Karpas-422 (cell line): ENCODE data around the gene HDLBP. TPM values are rescaled to one million over a fixed set of nuclear protein-coding genes. Genes with fewer than 3 reads are reported as not detected.

Experiments
- DNase-seq: peaks from one replicate; pipeline ENCODE4 v3.0.0-alpha.2; 2015
- H2AFZ ChIP-seq: fragments of 200-600 bp; sonication (generic); 2 replicates; pipeline ENCODE4 v1.6.1; 2014; ENCODE audit warnings: antibody characterized with exemption, low read length, mixed read lengths
- H3K27ac ChIP-seq: fragments of 200-600 bp; sonication (generic); 2 replicates; pipeline ENCODE4 v1.5.1; 2014; ENCODE audit warnings: mild to moderate bottlenecking, low read length, moderate library complexity
- H3K27me3 ChIP-seq: fragments of 200-600 bp; sonication (generic); 2 replicates; pipeline ENCODE4 v1.6.1; 2014; ENCODE audit warnings: low read length, mixed read lengths
- H3K36me3 ChIP-seq: fragments of 200-600 bp; sonication (generic); 2 replicates; pipeline ENCODE4 v1.6.1; 2014; ENCODE audit warnings: low read length, mixed read lengths; ENCODE audit not compliant: insufficient read depth
- H3K4me1 ChIP-seq: fragments of 200-600 bp; sonication (generic); 2 replicates; pipeline ENCODE4 v1.6.1; 2014; ENCODE audit warnings: mild to moderate bottlenecking, low read length, mixed read lengths
- H3K4me2 ChIP-seq: fragments of 200-600 bp; sonication (generic); 2 replicates; pipeline ENCODE4 v1.6.1; 2014; ENCODE audit warnings: low read length, low read depth, mild to moderate bottlenecking; ENCODE audit not compliant: poor library complexity, severe bottlenecking
- H3K4me3 ChIP-seq: fragments of 200-600 bp; sonication (generic); 2 replicates; pipeline ENCODE4 v1.5.1; 2014; ENCODE audit warnings: mild to moderate bottlenecking, antibody characterized with exemption, low read length, mixed read lengths
- H3K79me2 ChIP-seq: fragments of 200-600 bp; sonication (generic); 2 replicates; pipeline ENCODE4 v1.6.1; 2014; ENCODE audit warnings: mild to moderate bottlenecking, low read length, mixed read lengths
- H3K9ac ChIP-seq: fragments of 200-600 bp; sonication (generic); 2 replicates; pipeline ENCODE4 v1.6.0; 2014; ENCODE audit warnings: low read length
- H3K9me2 ChIP-seq: fragments of 200-600 bp; sonication (generic), shearing (Covaris generic); replicated peaks from 2 replicates; pipeline ENCODE4 v1.6.0; 2014; ENCODE audit warnings: mild to moderate bottlenecking, low read length, moderate library complexity; ENCODE audit not compliant: insufficient read depth
- H3K9me3 ChIP-seq: fragments of 300-700, 200-600 bp; sonication (generic); 2 replicates; pipeline ENCODE4 v1.6.1; 2014; ENCODE audit warnings: low read length, mixed read lengths
- H4K20me1 ChIP-seq: fragments of 200-600 bp; sonication (generic); 2 replicates; pipeline ENCODE4 v1.6.1; 2014; ENCODE audit warnings: mild to moderate bottlenecking, antibody characterized with exemption, low read length, low read depth; ENCODE audit not compliant: insufficient read depth
- total RNA-seq: library from RNA; depleted of rRNA; stranded (reverse); fragments of >200 nt; shearing (Covaris generic); gene quantifications from 2 replicates; pipeline ENCODE4 v1.2.3, GENCODE V29; 2014; ENCODE audit warnings: low replicate concordance

HDLBP gene
- total RNA-seq, 1 experiment from 2014 or later: 141 TPM

GRCh38 chr2:241355983-241356870 is 40.8 kb upstream of the HDLBP start, which contains the start of gene FARP2:
TSS of gene FARP2 (plus strand) at chr2:241356285. CDS start at chr2:241373108, 16,823 bp downstream.
- no peak within 1 kb of the TSS for H2AFZ ChIP-seq

DNA sequence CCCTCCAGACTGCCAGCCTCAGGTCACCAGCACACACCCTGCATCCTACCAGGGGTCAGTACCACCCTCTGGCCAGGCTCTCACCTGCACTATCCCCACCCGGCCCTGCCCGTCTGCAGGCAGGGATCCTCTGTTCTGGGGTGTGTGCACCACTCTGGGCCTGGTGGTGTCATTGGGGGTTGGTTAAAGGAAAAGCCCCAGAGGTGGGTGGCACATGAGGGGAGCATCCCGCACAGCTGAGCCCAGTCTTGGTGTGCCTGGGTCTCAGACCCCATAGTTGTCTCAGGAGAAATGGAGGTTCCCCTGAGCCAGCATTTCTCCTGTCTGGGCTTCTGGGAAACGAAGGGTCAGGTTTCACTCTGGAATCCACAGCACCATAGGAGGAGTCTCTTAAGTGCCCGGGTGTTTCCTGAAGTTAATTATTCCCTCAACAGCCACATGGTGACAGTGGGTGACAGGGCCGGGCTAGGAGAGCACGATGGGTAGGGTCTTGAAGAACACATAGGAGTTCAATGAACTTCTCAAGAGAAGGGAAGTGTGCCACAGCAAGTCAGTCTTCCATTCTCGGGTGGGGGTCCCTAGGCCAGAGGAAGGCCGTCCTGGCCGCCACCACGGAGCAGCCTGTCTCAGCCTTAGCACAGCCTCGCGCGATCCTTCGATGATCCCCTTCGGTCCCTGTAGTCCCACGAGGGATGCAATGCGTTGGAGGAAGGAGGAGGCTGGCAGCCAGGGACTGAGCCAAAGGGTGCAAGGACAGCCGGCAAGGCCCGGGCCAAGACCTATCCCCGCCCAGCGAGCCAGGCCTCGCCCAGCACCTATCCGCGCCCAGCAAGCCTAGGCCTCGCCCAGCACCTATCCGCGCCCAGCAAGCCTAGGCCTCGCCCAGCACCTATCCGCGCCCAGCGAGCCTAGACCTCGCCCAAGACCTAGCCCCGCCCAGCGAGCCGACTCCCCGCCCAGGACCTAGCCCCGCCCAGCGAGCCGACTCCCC is 39.5 kb upstream of the HDLBP start:
- peaks cover 36% of the 10 kb centered on the region for H3K79me2 ChIP-seq
- peaks cover 34% of the 10 kb centered on the region for H4K20me1 ChIP-seq
- H3K36me3 ChIP-seq: peaks cover 37% of the 10 kb centered on the region
- no peak overlapping the region for H3K4me2 ChIP-seq
- no peaks in the 10 kb centered on the region for H3K9me3 ChIP-seq
- no peak overlapping the region for H2AFZ ChIP-seq
- H3K9ac ChIP-seq: no peak overlapping the region
- H3K27ac ChIP-seq: no peak overlapping the region
- H3K4me1 ChIP-seq: peaks cover 51% of the 10 kb centered on the region
- peak overlapping the region; percentile 17; the same call in 1 of the 2 replicates for H3K4me3 ChIP-seq
- DNase-seq: peak; percentile 91
- H3K27me3 ChIP-seq: no peaks in the 10 kb centered on the region
- no peaks in the 10 kb centered on the region for H3K9me2 ChIP-seq

More at GRCh38 chr2:241355983-241356870, 40.8 kb upstream of the HDLBP start, which contains the start of gene FARP2:
- H3K79me2 ChIP-seq: peaks cover 44% of the 10 kb centered on the region
- peak within 1 kb of the TSS; percentile 92 for H3K9ac ChIP-seq
- peaks cover 25% of the 10 kb centered on the region for H3K36me3 ChIP-seq
- peaks cover 48% of the 10 kb centered on the region for H3K4me1 ChIP-seq
- peak; percentile 100 for DNase-seq
- no peak within 1 kb of the TSS for H3K27ac ChIP-seq
- no peaks in the 10 kb centered on the region for H3K27me3 ChIP-seq
- H3K9me2 ChIP-seq: no peaks in the 10 kb centered on the region
- peaks cover 41% of the 10 kb centered on the region for H4K20me1 ChIP-seq
- H3K4me3 ChIP-seq: peak within 1 kb of the TSS; percentile 94
- no peaks in the 10 kb centered on the region for H3K9me3 ChIP-seq
- H3K4me2 ChIP-seq: peak within 1 kb of the TSS; percentile 71

GRCh38 chr2:241352227-241352626 is 36.8 kb upstream of the HDLBP start:
- Histone ChIP-seq H3K4me1 (peaks cover 33% of the 10 kb centered on the region), H3K79me2 (peaks cover 12% of the 10 kb centered on the region), H3K9ac (no peak overlapping the region), H3K9me2 (no peaks in the 10 kb centered on the region), H3K27ac (peak overlapping the region; percentile 50; the same call in 1 of the 2 replicates), H3K36me3 (peaks cover 54% of the 10 kb centered on the region), H4K20me1 (peaks cover 10% of the 10 kb centered on the region; the same call in 1 of the 2 replicates), H3K27me3 (no peaks in the 10 kb centered on the region), H3K9me3 (no peaks in the 10 kb centered on the region), H2AFZ (no peak overlapping the region), H3K4me2 (no peak overlapping the region), H3K4me3 (no peak overlapping the region)
- DNase-seq: no peak

GRCh38 chr2:241351640-241352031 is 36.2 kb upstream of the HDLBP start:
- 0 out of 2 replicates have a peak, but pooled peaks cover 6% of the 10 kb centered on the region for H4K20me1 ChIP-seq
- DNase-seq: no peak
- H3K4me3 ChIP-seq: no peak overlapping the region
- H3K27me3 ChIP-seq: no peaks in the 10 kb centered on the region
- H3K4me2 ChIP-seq: no peak overlapping the region
- peaks cover 60% of the 10 kb centered on the region for H3K36me3 ChIP-seq
- peaks cover 6% of the 10 kb centered on the region for H3K79me2 ChIP-seq
- no peaks in the 10 kb centered on the region for H3K9me2 ChIP-seq
- H3K4me1 ChIP-seq: peaks cover 28% of the 10 kb centered on the region
- H3K9ac ChIP-seq: no peak overlapping the region
- no peaks in the 10 kb centered on the region for H3K9me3 ChIP-seq
- no peak overlapping the region for H3K27ac ChIP-seq
- no peak overlapping the region for H2AFZ ChIP-seq

GRCh38 chr2:241350878-241351639 is 35.6 kb upstream of the HDLBP start:
- no peak overlapping the region for H3K9ac ChIP-seq
- DNase-seq: no peak
- H3K36me3 ChIP-seq: peaks cover 66% of the 10 kb centered on the region
- H2AFZ ChIP-seq: no peak overlapping the region
- 0 out of 2 replicates have a peak, but pooled peaks cover 4% of the 10 kb centered on the region for H4K20me1 ChIP-seq
- peaks cover 3% of the 10 kb centered on the region; the same call in 1 of the 2 replicates for H3K79me2 ChIP-seq
- peaks cover 28% of the 10 kb centered on the region for H3K4me1 ChIP-seq
- no peaks in the 10 kb centered on the region for H3K9me2 ChIP-seq
- H3K9me3 ChIP-seq: no peaks in the 10 kb centered on the region
- H3K27me3 ChIP-seq: no peaks in the 10 kb centered on the region
- no peak overlapping the region for H3K27ac ChIP-seq
- no peak overlapping the region for H3K4me3 ChIP-seq
- H3K4me2 ChIP-seq: no peak overlapping the region

GRCh38 chr2:241350530-241350877 is 35.0 kb upstream of the HDLBP start:
- H3K4me2 ChIP-seq: no peak overlapping the region

GRCh38 chr2:241349941-241350340 is 34.5 kb upstream of the HDLBP start:
- H3K36me3 ChIP-seq: peaks cover 77% of the 10 kb centered on the region
- no peaks in the 10 kb centered on the region for H3K9me3 ChIP-seq
- H2AFZ ChIP-seq: no peak overlapping the region
- H3K4me1 ChIP-seq: peaks cover 25% of the 10 kb centered on the region
- no peak overlapping the region for H3K9ac ChIP-seq
- no peak for DNase-seq
- H3K4me3 ChIP-seq: no peak overlapping the region
- no peak overlapping the region for H3K27ac ChIP-seq
- 0 out of 2 replicates have a peak, but pooled peaks cover 4% of the 10 kb centered on the region for H4K20me1 ChIP-seq
- H3K79me2 ChIP-seq: peaks cover 8% of the 10 kb centered on the region; the same call in 1 of the 2 replicates
- H3K4me2 ChIP-seq: no peak overlapping the region
- no peaks in the 10 kb centered on the region for H3K27me3 ChIP-seq
- H3K9me2 ChIP-seq: no peaks in the 10 kb centered on the region

More at GRCh38 chr2:241350530-241350877, 35.0 kb upstream of the HDLBP start:
- Histone ChIP-seq H3K4me1 (peaks cover 28% of the 10 kb centered on the region), H3K36me3 (peaks cover 72% of the 10 kb centered on the region), H3K27me3 (no peaks in the 10 kb centered on the region), H3K9me2 (no peaks in the 10 kb centered on the region), H3K79me2 (peaks cover 8% of the 10 kb centered on the region; the same call in 1 of the 2 replicates), H3K9ac (no peak overlapping the region), H3K27ac (no peak overlapping the region), H3K9me3 (no peaks in the 10 kb centered on the region), H2AFZ (no peak overlapping the region), H3K4me3 (no peak overlapping the region), H4K20me1 (0 out of 2 replicates have a peak, but pooled peaks cover 4% of the 10 kb centered on the region)
- DNase-seq: no peak
